Activated CD4-positive, alpha-beta T cell treated with anti-CD3 and anti-CD28 coated beads, Interleukin-2, Interleukin-6, amounts not matched to agents 100 ng/mL and 50 ng/mL, durations not matched to agents 16 hours and 8 hours (primary cell): ENCODE measurements around the gene MDM1.

Experiments used
- DNase-seq: peaks from one replicate; pipeline ENCODE4 v3.0.0-alpha.2; 2020

Gene MDM1

GRCh38 chr12:68270358-68270757 is 61.8 kb downstream of the MDM1 start:
- no peak for DNase-seq

- no peak for DNase-seq
Observed at GRCh38 chr12:68269779-68270178, 62.4 kb downstream of the MDM1 start.

DNA sequence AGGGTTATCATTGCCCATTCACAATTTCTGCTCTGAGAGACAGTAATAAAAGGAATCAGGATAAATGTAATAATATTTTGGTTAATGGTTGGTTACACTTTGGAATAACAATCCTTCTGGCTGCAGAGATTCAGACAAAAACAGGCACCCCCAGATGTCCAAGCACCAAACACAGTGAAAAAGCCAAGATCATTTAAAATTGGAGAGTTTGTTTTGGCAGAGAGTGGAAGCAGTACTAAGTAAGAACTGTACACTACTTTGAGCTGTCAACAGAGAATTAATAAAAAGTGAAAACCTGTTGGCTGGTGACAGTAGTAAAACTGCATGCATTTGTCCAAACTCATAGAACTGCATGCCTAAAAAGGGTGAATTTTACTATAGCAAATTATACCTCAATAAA is 63.2 kb downstream of the MDM1 start:
- no peak for DNase-seq

- peak; percentile 65 for DNase-seq
Observed at GRCh38 chr12:68267892-68268396, 64.2 kb downstream of the MDM1 start.

DNA sequence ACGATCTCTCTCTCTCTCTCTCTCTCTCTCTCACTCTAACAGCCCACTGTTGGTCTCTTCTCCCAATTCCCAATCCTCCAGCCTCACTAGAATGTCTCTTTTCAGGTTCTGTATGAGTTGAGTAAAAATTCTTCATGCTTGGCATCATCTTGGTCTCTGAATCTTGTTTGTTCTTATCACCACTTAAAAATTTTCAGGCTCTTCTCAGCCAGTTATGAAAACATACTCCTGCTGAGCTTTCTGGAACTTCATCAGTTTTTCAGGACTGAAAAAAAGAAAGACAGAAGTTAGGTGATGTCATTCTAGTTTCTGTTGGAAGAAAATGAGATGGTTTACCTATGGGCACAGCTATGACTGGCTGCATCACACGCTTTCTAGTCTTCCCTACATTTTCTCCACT is 67.3 kb downstream of the MDM1 start:
- DNase-seq, result no peak

GRCh38 chr12:68264158-68264855 is 67.9 kb downstream of the MDM1 start:
- DNase-seq, result no peak

DNA sequence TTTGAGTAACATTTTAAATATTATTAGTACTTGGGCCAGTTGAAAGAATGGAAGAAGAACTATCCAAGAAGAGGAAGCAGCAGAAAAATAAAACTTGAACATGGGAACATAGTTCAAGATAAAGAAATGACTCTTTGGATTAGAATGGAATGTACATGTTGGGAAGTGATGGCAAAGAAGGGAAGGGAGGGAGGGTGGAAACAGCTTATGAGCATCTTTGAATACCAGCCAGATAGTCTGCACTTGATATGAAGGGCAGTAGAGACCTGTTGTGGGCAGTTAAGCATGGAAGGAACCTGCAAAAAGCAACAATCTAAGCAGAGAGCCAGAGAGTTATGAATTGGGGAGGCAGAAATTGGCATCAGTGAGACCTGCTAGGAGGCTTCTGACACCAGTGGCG is 68.8 kb downstream of the MDM1 start:
- DNase-seq, result no peak

DNA sequence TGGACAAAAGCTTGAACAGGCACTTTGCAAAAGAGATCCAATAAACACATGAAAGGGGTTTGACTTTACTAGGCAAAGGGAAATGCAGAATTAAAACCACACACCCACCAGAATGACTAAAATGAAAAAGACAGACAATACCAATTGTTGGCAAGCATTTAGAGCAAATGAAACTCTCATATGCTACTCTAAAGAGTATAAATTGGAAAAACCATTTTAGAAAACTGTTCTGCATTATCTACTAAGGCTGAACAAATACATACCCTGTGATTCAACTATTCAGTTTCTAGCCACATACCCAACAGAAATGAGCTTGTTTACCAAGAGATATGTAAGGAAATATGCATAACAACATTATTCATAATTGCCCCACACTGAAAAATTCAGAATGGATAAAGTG is 70.3 kb downstream of the MDM1 start:
- peak; percentile 64 for DNase-seq

GRCh38 chr12:68260153-68260552 is 72.0 kb downstream of the MDM1 start:
- DNase-seq, result no peak

DNA sequence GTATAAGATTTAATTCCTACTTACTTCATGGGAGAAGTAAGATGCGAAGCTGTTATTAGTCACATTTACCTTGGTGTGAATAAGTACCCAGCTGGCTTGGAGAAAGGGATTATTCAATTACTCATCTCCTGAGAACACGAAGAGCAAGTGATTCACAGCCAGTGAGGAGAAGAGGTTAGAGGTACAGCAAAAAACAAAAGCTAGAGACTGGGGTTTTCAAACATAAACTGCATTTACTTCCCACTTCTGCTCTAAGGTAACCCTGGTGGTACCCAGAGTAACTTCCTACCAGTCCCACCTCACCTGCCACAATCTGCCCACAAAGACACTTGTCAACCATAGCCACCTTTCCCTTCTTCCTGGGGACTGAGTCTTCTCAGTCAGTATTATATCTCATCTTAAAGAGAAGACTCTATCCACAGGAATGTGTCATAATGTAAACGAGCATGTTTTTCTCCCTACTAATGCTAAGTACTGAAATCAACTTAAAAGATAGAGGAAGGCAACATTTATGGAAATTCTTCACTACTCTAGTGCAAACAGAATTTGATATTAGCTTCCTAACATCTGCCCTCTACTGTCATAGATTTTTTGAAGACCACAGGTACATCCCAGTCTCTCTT is 72.7 kb downstream of the MDM1 start:
- DNase-seq, result peak; percentile 81

GRCh38 chr12:68253504-68253903 is 78.7 kb downstream of the MDM1 start, which contains the start of gene IL22:
IL22 (minus strand) TSS chr12:68253604; CDS start chr12:68253448, 156 bp downstream.
- no peak for DNase-seq

- DNase-seq, result no peak
Observed at GRCh38 chr12:68252077-68252476, 80.1 kb downstream of the MDM1 start.

DNA sequence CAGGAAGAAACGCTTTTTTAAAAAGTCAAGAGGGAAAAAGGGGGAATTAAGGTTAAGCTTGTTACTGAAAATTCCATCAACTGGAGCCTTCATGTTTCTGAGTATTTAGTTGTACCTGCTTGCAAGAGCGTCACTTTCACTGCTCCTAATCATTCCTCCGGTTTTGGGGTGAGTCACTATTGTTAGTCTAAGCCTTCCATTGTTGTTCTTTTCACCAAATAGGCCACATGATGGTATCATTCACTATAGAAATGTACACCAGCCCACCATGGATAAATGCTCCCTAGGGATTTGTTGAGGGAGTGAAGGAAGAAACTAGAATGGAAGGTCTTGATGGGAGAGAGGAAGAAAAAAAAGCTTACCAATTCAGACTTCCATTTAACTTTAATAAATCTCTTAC is 81.7 kb downstream of the MDM1 start:
- no peak for DNase-seq

DNA sequence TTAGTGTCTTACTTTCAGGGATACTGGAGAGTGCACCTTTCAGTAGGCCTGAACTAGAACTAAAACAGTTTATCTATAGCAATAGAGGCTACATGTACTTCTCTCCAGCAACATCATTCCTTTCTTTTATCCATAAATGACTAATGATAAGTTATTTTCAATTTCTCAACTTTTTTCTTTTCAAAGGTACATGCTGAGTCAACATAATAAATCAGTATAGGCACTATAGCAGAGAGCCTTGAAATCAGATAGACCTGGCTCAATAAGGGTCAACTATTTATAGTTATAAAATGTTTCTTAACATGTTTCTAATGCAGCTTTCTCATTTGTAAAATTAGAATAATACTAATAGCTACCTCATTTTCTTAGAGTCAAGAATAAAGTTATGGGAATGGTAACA is 84.4 kb downstream of the MDM1 start:
- no peak for DNase-seq

DNA sequence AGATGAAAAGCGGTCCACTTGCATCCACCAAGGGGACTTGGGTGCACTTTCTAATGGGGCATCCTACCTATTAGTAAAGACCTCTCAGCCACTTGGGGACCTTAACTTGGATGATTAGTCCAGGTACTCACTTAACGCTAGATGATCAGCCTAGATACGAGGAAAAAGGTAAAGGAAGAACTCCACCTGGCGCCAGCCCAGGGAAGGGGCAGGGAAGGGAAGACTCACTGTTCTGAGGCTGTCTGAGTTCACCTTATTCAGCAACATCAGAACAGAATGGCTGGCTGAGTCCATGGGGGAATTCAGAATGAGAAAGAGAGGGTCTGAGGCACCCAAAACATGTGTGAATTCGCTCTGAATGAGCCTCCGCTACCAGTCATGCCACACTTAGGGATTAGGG is 85.8 kb downstream of the MDM1 start:
- no peak for DNase-seq

DNA sequence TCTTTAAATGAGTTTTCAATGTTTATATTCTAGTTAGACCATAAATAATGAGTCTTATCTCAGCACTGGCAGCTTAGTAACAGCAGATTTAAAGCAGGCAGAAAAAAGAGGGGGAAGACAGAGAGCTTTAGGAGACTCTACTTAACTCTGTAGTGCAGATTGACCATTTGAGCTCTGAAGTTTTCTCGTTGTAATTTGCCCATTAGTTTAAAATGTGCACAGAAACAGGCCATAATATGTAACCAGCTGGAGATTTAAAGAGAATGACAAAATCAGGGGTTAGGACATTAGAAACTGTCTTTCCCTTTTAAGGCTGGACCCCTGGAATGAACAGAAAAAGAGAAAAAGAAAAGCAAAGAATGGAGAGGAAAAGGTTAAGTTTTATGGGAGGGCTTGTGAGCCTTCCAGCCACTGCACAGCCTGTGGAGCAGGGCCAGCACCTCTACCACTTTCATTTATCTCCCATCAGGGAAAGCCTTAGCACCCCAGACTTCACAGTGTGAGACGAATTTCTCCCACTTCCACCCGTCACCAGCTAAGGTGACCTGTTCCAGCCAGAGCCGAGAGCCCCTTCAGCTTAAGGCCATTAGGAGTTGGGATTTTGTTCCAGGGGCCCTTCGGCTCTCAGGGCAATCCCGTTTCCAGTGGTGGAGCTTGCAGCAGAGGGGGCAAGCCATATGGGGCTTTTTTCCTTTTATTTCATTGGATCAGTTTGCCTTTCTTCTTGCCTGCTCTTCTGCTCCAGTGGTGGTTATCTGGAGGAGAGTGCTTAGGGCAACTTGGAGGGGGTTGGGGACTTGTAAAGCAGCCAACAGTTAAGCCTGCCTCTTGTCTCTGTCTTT is 86.8 kb downstream of the MDM1 start:
- no peak for DNase-seq
